PC-3 (cell line): ENCODE data around the gene CCDC184.

Experiments used
- EZH2 ChIP-seq: fragments of 300-600 bp; sonication (generic); IDR thresholded peaks from one replicate; pipeline ENCODE4 v1.6.1; 2017; ENCODE audit warnings: antibody characterized with exemption, mild to moderate bottlenecking, low read length; ENCODE audit not compliant: unreplicated experiment
- EZH2phosphoT487 ChIP-seq: fragments of 300-600 bp; sonication (generic); IDR thresholded peaks from 2 replicates; pipeline ENCODE4 v1.6.1; 2018; ENCODE audit warnings: mild to moderate bottlenecking, antibody characterized with exemption, low read length, borderline replicate concordance
- TF ChIP-seq, protein P1 (sequence below): fragments of 300-600 bp; sonication (generic); conservative IDR thresholded peaks from 2 replicates; pipeline ENCODE4 v1.5.1; 2017; ENCODE audit warnings: antibody characterized with exemption, low read depth, mild to moderate bottlenecking, low read length

DNA sequence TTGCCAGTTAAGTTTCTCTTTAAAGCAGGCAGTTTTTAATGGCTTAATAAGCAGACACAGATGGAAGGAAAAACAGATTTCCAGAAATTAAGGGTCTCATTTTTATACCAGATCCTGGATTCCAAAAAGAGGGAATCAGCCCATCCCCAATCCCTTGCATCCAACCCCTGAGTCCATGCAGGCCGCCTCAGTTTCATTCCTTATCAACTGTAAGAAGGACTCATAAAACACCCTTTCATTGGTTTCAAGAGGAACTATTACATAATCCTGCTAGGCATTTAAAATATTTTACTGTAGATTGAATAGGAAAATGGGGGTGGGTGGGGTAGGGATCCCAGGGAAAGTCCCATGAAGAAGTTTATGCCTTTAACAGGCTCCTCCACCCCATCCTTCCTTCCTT lies 9.4 kb downstream of the CCDC184 start:
- TF ChIP-seq, protein P1, sequence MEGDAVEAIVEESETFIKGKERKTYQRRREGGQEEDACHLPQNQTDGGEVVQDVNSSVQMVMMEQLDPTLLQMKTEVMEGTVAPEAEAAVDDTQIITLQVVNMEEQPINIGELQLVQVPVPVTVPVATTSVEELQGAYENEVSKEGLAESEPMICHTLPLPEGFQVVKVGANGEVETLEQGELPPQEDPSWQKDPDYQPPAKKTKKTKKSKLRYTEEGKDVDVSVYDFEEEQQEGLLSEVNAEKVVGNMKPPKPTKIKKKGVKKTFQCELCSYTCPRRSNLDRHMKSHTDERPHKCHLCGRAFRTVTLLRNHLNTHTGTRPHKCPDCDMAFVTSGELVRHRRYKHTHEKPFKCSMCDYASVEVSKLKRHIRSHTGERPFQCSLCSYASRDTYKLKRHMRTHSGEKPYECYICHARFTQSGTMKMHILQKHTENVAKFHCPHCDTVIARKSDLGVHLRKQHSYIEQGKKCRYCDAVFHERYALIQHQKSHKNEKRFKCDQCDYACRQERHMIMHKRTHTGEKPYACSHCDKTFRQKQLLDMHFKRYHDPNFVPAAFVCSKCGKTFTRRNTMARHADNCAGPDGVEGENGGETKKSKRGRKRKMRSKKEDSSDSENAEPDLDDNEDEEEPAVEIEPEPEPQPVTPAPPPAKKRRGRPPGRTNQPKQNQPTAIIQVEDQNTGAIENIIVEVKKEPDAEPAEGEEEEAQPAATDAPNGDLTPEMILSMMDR, result no peak
- TF ChIP-seq EZH2phosphoT487, result no peak
- no peak for TF ChIP-seq EZH2
